ENCODE data around the gene ADGRV1.

- TF ChIP-seq CTCF (IDR thresholded peaks at IDR 0.05; ENCODE audit: insufficient read depth, low read length, poor library complexity, severe bottlenecking) (no peak), EZH2phosphoT487 (conservative IDR thresholded peaks at IDR 0.05; ENCODE audit: low read length) (no peak)
Observed at GRCh38 chr5:90575712-90576111, 17.1 kb downstream of the ADGRV1 start.

Measured in SU-DHL-6 (cell line).